OCI-LY1 (cell line): ENCODE measurements around the gene KIAA0586.

Experiments used
- EZH2 ChIP-seq: fragments of 200-600 bp; sonication (generic), shearing (Covaris generic); IDR thresholded peaks from 2 replicates; pipeline ENCODE4 v1.8.0; 2017; ENCODE audit warnings: borderline replicate concordance, mixed run types, mild to moderate bottlenecking, antibody characterized with exemption, low read length, moderate library complexity, mixed read lengths
- TF ChIP-seq, protein P1 (sequence below): fragments of 200-600 bp; sonication (generic), shearing (Covaris generic); IDR thresholded peaks from 2 replicates; pipeline ENCODE4 v1.5.1; 2017; ENCODE audit warnings: mild to moderate bottlenecking, antibody characterized with exemption, low read length, moderate library complexity, mixed read lengths

DNA sequence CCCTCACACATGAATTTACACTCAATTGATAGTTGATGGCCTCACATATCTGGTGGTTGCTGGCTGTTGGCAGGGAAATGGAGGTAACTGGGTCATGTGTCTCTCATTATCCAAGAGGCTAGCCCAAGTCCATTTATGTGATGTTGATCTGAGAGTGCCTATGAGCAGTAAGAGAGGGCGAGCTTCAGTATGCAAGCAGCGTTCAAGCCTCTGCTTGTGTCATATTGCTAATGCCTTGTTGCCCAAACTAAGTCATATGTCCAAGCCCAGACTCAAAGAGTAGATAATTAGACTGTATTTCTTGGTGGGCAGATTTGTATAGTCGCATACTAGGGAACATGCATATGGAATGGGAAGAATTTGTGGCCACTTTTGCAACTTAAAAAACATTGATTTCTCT, 126.4 kb downstream of the KIAA0586 start:
- TF ChIP-seq, protein P1, sequence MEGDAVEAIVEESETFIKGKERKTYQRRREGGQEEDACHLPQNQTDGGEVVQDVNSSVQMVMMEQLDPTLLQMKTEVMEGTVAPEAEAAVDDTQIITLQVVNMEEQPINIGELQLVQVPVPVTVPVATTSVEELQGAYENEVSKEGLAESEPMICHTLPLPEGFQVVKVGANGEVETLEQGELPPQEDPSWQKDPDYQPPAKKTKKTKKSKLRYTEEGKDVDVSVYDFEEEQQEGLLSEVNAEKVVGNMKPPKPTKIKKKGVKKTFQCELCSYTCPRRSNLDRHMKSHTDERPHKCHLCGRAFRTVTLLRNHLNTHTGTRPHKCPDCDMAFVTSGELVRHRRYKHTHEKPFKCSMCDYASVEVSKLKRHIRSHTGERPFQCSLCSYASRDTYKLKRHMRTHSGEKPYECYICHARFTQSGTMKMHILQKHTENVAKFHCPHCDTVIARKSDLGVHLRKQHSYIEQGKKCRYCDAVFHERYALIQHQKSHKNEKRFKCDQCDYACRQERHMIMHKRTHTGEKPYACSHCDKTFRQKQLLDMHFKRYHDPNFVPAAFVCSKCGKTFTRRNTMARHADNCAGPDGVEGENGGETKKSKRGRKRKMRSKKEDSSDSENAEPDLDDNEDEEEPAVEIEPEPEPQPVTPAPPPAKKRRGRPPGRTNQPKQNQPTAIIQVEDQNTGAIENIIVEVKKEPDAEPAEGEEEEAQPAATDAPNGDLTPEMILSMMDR, result no peak
- no peak for TF ChIP-seq EZH2
